Panc1 (cell line): ENCODE measurements around the gene TMEM151B. TPM values are rescaled to one million over a fixed set of nuclear protein-coding genes. Genes with fewer than 3 reads are reported as not detected.

ENCODE experiments used
- ATAC-seq: fragments of 200-7000 bp; cut with Tn5 transposase; 2 replicates; pipeline ENCODE4 v1.9.1; 2020; ENCODE audit warnings: mild to moderate bottlenecking, moderate library complexity
- BruUV-seq: library from RNA; stranded (reverse); fragments of 400-500 nt; replicated peaks from 2 replicates; lab custom pipeline; 2021; lab: Mats Ljungman, UMichigan
- CTCF ChIA-PET: fragments of 300-600 bp; sonication (Branson Sonifier 250); formaldehyde crosslinking; loops from one replicate; lab custom pipeline; 2022; ENCODE audit warnings: antibody characterized with exemption; lab: Charles Lee
- POLR2A ChIA-PET: fragments of 300-600 bp; sonication (Branson Sonifier 250); formaldehyde crosslinking; loops from one replicate; lab custom pipeline; 2022; ENCODE audit warnings: antibody characterized with exemption; lab: Charles Lee
- DNase-seq: peaks from one replicate; pipeline ENCODE4 v3.0.0-alpha.2; 2010; ENCODE audit warnings: low read depth, low spot score
- H3K27ac ChIP-seq: 2 replicates; pipeline ENCODE4 v1.5.1; 2011; ENCODE audit warnings: mild to moderate bottlenecking, low read length, inconsistent platforms
- H3K27me3 ChIP-seq: fragments of 200-500 bp; sonication (Bioruptor generic); 2 replicates; pipeline ENCODE4 v1.6.0; 2014; ENCODE audit warnings: low read length, inconsistent platforms; ENCODE audit not compliant: control insufficient read depth, insufficient read depth
- H3K36me3 ChIP-seq: fragments of 200-500 bp; sonication (Bioruptor generic); 2 replicates; pipeline ENCODE4 v1.5.1; 2014; ENCODE audit warnings: inconsistent platforms, mild to moderate bottlenecking, low read length, moderate library complexity; ENCODE audit not compliant: control insufficient read depth, insufficient read depth
- H3K4me1 ChIP-seq: 2 replicates; pipeline ENCODE4 v1.5.1; 2011; ENCODE audit warnings: inconsistent platforms, mild to moderate bottlenecking, low read length, moderate library complexity; ENCODE audit not compliant: control insufficient read depth, insufficient read depth
- H3K4me3 ChIP-seq, 2 experiments: 2 replicates each; pipeline ENCODE4 v1.5.1; 2011 to 2012; ENCODE audit warnings: low read depth in 2 of 2, low read length in 2 of 2, mild to moderate bottlenecking in 2 of 2, inconsistent platforms in 1 of 2, moderate library complexity in 1 of 2
- H3K9me3 ChIP-seq: fragments of 200-500 bp; sonication (Bioruptor generic); 2 replicates; pipeline ENCODE4 v1.5.1; 2014; ENCODE audit warnings: low read depth, mild to moderate bottlenecking, inconsistent platforms, low read length, moderate library complexity; ENCODE audit not compliant: control insufficient read depth, insufficient read depth
- POLR2AphosphoS5 ChIP-seq: IDR thresholded peaks from 2 replicates; pipeline ENCODE4 v1.6.1; 2012; ENCODE audit warnings: mild to moderate bottlenecking, low read depth, low read length, moderate library complexity
- SIN3A ChIP-seq: IDR thresholded peaks from 2 replicates; pipeline ENCODE4 v1.6.1; 2012; ENCODE audit warnings: low read depth, mild to moderate bottlenecking, low read length, moderate library complexity, borderline replicate concordance; ENCODE audit not compliant: insufficient read depth
- TCF7L2 ChIP-seq: IDR thresholded peaks from 2 replicates; pipeline ENCODE4 v1.6.1; 2011; ENCODE audit warnings: mild to moderate bottlenecking, low read depth, low read length, inconsistent platforms
- in situ Hi-C: cut with HindIII; loops from 2 replicates; pipeline ENCODE4 v1.10.0; 2016; ENCODE audit warnings: low sequenced_read_pairs, low pct_unique_long_range_greater_than_20kb
- intact Hi-C: fragments of 100-400 bp; cut with micrococcal nuclease; formaldehyde crosslinking; loops from one replicate; pipeline ENCODE4 v1.10.0; 2022; ENCODE audit not compliant: unreplicated experiment
- total RNA-seq: library from RNA; stranded (reverse); gene quantifications from one replicate; pipeline ENCODE4 v1.2.1, GENCODE V29; 2021; ENCODE audit not compliant: unreplicated experiment
- TF ChIP-seq, protein P1 (sequence below): fragments of 450-650 bp; IDR thresholded peaks from 2 replicates; pipeline ENCODE4 v1.5.1; 2017; ENCODE audit warnings: mild to moderate bottlenecking
- TF ChIP-seq, protein P2 (sequence below), 2 experiments: IDR thresholded peaks; 2 replicates each; pipeline ENCODE4 v1.6.1; 2011 to 2012; ENCODE audit warnings: low read depth in 2 of 2, control low read depth in 1 of 2, low read length in 1 of 2, mild to moderate bottlenecking in 1 of 2, moderate library complexity in 1 of 2; ENCODE audit not compliant: insufficient read depth in 1 of 2

Gene TMEM151B
- total RNA-seq, 1 experiment from 2014 or later, result 0.18 TPM

DNA sequence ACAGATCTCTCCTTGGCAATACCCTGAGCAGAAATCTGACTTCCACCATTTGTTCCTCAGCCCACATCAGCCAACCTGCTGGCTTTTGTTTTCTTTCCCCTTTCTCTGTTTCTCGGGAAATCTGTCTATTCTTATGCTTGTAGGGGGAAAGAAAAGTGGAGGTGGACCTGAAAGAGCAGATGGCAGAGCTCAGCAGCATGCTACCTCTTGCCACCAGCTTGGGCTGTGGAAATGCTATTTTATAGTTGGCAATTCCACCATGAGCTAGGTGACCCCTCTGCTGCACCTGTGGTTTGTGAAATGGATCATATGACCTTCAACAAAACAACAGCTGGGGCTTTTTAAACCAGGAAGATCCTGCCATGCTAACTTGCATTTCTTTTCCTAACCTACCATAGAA is 65.4 kb downstream of the TMEM151B start:
- Histone ChIP-seq H3K4me3 (no peak overlapping the region), H3K4me1 (peaks cover 6% of the 10 kb centered on the region; the same call in 1 of the 2 replicates), H3K27ac (no peak overlapping the region), H3K27me3 (no peaks in the 10 kb centered on the region; the same call in 1 of the 2 replicates), H3K36me3 (no peaks in the 10 kb centered on the region), H3K9me3 (no peaks in the 10 kb centered on the region)
- ChIA-PET POLR2A (no interaction called here), CTCF (interaction anchor here (0.6 to 3.1 kb wide), 2 partner anchors 67 to 224 kb away, joined by 4 to 18 read pairs; no protein-coding TSS in a partner anchor)
- TF ChIP-seq POLR2AphosphoS5 (no peak), TCF7L2 (no peak), SIN3A (no peak)
- TF ChIP-seq, protein P1, sequence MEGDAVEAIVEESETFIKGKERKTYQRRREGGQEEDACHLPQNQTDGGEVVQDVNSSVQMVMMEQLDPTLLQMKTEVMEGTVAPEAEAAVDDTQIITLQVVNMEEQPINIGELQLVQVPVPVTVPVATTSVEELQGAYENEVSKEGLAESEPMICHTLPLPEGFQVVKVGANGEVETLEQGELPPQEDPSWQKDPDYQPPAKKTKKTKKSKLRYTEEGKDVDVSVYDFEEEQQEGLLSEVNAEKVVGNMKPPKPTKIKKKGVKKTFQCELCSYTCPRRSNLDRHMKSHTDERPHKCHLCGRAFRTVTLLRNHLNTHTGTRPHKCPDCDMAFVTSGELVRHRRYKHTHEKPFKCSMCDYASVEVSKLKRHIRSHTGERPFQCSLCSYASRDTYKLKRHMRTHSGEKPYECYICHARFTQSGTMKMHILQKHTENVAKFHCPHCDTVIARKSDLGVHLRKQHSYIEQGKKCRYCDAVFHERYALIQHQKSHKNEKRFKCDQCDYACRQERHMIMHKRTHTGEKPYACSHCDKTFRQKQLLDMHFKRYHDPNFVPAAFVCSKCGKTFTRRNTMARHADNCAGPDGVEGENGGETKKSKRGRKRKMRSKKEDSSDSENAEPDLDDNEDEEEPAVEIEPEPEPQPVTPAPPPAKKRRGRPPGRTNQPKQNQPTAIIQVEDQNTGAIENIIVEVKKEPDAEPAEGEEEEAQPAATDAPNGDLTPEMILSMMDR, result no peak
- TF ChIP-seq, protein P2, sequence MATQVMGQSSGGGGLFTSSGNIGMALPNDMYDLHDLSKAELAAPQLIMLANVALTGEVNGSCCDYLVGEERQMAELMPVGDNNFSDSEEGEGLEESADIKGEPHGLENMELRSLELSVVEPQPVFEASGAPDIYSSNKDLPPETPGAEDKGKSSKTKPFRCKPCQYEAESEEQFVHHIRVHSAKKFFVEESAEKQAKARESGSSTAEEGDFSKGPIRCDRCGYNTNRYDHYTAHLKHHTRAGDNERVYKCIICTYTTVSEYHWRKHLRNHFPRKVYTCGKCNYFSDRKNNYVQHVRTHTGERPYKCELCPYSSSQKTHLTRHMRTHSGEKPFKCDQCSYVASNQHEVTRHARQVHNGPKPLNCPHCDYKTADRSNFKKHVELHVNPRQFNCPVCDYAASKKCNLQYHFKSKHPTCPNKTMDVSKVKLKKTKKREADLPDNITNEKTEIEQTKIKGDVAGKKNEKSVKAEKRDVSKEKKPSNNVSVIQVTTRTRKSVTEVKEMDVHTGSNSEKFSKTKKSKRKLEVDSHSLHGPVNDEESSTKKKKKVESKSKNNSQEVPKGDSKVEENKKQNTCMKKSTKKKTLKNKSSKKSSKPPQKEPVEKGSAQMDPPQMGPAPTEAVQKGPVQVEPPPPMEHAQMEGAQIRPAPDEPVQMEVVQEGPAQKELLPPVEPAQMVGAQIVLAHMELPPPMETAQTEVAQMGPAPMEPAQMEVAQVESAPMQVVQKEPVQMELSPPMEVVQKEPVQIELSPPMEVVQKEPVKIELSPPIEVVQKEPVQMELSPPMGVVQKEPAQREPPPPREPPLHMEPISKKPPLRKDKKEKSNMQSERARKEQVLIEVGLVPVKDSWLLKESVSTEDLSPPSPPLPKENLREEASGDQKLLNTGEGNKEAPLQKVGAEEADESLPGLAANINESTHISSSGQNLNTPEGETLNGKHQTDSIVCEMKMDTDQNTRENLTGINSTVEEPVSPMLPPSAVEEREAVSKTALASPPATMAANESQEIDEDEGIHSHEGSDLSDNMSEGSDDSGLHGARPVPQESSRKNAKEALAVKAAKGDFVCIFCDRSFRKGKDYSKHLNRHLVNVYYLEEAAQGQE (IDR thresholded peaks at IDR 0.05; ENCODE audit: insufficient read depth in 1 of 2, low read depth in 2 of 2, low read length in 1 of 2), result no peak
- intact Hi-C loops (loop anchor here (5.0 kb wide), 2 partner anchors 48 to 238 kb away; no protein-coding TSS in a partner anchor), in situ Hi-C loops (no loop called here)
- BruUV-seq, result no TSS peak
- DNase-seq, result no peak
- no peak for ATAC-seq

DNA sequence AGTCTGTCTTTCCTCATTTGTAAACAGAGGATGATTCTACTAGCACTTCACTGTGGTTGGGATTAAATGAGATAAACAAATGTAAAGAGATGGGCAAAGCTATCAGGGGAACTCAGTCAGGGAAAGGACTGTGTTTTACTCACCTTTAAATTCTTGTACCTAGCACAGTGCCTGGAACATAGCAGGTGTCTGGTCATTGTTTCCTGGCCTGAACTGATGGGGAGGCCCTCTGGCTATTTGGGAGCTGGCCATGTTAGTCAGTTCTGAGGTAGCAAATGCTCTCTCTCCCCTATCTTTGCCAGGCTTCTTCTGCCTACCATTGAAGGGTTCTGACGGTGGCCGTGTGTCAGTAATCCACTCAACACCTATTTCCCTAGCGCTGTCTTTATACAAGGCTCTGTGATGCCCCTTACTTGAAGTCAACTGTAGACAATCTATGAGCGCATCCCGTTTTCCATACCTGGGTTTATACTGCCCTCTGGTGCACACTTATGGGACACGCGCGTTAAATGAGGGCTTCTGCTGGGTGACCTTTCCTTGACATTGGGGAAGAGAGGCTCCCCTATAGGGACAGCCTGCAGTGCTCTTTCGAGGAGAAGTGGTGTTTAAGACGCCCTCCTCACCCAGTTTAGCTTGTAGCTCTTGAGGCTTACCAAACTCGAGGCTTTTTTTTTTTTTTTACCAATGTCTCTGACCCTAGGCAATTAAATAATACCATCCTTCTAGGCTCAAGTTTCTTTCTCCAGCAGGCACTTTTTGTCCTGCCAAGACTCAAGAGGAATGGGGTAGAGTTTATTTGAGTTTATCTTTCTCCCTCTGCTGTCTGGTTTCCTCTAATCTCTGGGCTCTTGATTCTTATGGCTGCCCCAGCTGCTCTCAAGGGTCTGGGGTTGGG is 68.2 kb downstream of the TMEM151B start:
- Histone ChIP-seq H3K27me3 (no peaks in the 10 kb centered on the region; the same call in none of the 2 replicates), H3K9me3 (no peaks in the 10 kb centered on the region), H3K4me3 (no peak overlapping the region), H3K36me3 (no peaks in the 10 kb centered on the region), H3K4me1 (peaks cover 6% of the 10 kb centered on the region; the same call in 1 of the 2 replicates), H3K27ac (no peak overlapping the region)
- in situ Hi-C loops (no loop called here), intact Hi-C loops (loop anchor here (1.0 to 5.0 kb wide), 3 partner anchors 51 to 241 kb away; no protein-coding TSS in a partner anchor)
- DNase-seq (peak; percentile 66), ATAC-seq (peak; percentile 85)
- TF ChIP-seq, protein P1, result peak; percentile 87
- TF ChIP-seq TCF7L2, result no peak
- BruUV-seq, result no TSS peak
- ChIA-PET POLR2A (no interaction called here), CTCF (interaction anchor here (0.6 to 3.1 kb wide), 3 partner anchors 57 to 242 kb away, joined by 3 to 18 read pairs (median 3); no protein-coding TSS in a partner anchor)
